ENCODE data around the gene SYTL3. TPM values are rescaled to one million over a fixed set of nuclear protein-coding genes. Genes with fewer than 3 reads are reported as not detected.
"Not testable (repeated sequence)": the region's sequence is repeated elsewhere in the genome, so short reads cannot be mapped to it uniquely, and the experiment has no call there.

The SYTL3 gene
- total RNA-seq, 4 donors from 2014 or later, result 4.8 to 23.1 (median 11.3) TPM

DNA sequence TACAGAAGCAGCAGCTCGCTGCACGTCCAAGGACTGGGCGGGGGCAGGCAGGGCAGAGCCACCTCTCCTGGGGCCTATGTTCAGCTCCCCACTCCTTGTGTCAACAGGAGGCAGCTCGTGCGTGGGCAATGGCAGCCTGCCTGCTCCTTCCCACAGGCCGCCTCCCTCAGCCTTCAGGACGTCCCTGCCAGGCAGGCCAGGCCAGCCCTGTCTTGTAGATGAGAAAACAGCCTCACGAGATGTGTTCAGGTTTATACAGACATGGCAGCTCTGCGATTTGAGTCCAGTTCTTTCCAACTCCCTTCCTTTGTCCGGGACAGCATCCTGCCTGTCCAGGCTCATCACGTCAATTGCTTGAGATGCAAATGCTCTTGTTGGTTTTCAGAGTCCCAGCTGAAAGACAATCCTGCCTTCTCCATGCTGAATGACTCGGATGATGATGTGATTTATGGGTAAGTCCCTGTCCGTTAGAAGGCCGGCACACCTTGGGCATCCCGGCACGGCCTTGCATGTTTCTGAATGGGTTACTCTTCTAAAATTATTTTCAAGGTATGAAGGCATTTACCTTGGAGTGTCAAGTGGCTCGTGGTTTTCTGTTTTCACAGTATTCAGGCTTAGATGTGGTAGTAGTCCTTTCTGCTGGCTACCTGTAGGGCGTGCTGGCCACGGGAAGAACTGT lies 18.8 kb upstream of the SYTL3 start:
- TF ChIP-seq, protein P1, sequence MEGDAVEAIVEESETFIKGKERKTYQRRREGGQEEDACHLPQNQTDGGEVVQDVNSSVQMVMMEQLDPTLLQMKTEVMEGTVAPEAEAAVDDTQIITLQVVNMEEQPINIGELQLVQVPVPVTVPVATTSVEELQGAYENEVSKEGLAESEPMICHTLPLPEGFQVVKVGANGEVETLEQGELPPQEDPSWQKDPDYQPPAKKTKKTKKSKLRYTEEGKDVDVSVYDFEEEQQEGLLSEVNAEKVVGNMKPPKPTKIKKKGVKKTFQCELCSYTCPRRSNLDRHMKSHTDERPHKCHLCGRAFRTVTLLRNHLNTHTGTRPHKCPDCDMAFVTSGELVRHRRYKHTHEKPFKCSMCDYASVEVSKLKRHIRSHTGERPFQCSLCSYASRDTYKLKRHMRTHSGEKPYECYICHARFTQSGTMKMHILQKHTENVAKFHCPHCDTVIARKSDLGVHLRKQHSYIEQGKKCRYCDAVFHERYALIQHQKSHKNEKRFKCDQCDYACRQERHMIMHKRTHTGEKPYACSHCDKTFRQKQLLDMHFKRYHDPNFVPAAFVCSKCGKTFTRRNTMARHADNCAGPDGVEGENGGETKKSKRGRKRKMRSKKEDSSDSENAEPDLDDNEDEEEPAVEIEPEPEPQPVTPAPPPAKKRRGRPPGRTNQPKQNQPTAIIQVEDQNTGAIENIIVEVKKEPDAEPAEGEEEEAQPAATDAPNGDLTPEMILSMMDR (IDR thresholded peaks at IDR 0.05), result no peak
- no peak for TF ChIP-seq POLR2A (IDR thresholded peaks at IDR 0.05)
- H3K9me3 ChIP-seq, result no peaks in the 10 kb centered on the region
- peak overlapping the region in 3 of 4 donors; percentile 61 to 89 (median 80) for H3K27ac ChIP-seq
- peaks cover 0 to 29% (median 0%) of the 10 kb centered on the region in 4 donors for H3K4me1 ChIP-seq
- H3K36me3 ChIP-seq, result peaks cover 0 to 53% (median 0%) of the 10 kb centered on the region in 3 donors
- H3K4me3 ChIP-seq, result peak overlapping the region in 1 of 4 donors; percentile 19
- DNase-seq, result peak in 2 of 3 donors; percentile 68 to 72
- H3K27me3 ChIP-seq, result no peaks in the 10 kb centered on the region

DNA sequence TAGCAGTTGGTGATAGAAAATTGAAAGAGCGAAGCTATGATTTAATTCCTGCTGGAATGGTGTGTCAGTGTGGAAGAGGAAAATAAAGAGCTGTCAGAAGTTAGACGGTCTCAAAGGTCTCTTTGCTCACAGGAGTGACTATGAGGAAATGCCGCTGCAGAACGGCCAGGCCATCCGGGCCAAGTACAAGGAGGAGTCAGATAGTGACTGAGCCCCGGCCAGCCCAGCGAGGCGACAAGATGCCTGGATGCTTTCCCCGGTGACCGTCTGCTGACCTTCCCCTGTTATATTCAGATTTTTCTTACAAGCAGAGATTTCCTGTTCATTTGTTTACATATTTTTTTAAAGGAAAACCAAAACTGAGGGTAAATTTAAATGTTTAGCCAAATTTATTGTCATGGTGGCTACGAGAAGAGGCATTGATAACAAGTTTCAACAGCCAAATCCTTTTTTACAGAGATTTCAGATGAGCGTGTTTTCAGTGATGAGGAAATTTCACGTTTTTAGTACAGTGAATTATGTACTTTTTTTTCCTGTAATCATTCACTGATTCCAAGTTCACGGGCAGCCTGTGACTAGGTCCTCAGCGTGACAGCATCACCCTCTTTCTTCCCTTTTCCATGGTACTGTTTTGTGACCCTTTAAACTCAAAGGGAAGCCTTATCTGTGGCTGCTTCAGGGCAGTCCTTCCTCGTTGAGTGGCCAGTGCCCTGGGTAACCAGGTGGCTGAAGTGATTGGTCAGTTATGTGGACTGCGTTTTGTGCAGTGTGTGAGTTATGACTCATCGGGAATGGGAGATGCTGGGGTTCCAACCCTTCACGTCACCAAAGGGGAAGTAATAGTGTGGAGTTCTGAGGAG lies 17.9 kb upstream of the SYTL3 start:
- H3K27me3 ChIP-seq, result no peaks in the 10 kb centered on the region
- H3K4me3 ChIP-seq, result peak overlapping the region in 1 of 4 donors; percentile 19
- H3K4me1 ChIP-seq, result peaks cover 0 to 29% (median 0%) of the 10 kb centered on the region in 4 donors
- peaks cover 0 to 54% (median 0%) of the 10 kb centered on the region in 3 donors for H3K36me3 ChIP-seq
- TF ChIP-seq POLR2A (IDR thresholded peaks at IDR 0.05), result peak; percentile 22 to 60
- TF ChIP-seq, protein P1 (IDR thresholded peaks at IDR 0.05), result no peak
- DNase-seq, result peak in 2 of 3 donors; percentile 84 to 89
- H3K9me3 ChIP-seq, result no peaks in the 10 kb centered on the region
- peak overlapping the region; percentile 33 to 89 (median 70) for H3K27ac ChIP-seq

DNA sequence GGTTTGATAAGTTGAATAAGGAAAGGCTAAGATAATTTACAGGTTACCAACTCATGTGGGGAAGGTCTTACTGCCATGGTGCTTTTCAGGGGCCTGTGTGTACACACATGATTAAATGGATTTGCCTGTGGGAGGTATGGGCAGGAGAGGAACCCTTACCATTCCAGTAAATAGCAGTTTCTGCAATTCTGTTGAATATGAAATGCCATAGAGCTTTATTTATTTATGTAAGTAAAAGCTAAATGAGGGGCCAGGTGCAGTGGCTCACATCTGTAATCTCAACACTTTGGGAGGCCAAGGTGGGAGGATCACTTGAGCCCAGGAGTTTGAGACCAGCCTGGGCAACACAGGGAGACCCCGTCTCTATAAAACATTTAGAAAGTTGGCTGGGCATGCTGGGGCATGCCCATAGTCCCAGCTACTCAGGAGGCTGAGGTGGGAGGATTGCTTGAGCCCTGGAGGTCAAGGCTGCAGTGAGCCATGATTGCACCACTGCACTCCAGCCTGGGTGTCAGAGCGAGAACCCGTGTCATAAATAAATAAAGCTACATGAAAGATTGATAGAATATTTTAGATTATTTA lies 17.2 kb upstream of the SYTL3 start:
- Histone ChIP-seq H3K4me1 (peaks cover 0 to 29% (median 0%) of the 10 kb centered on the region in 4 donors), H3K27ac (peak overlapping the region; percentile 33 to 89 (median 70)), H3K36me3 (peaks cover 0 to 54% (median 0%) of the 10 kb centered on the region in 3 donors)
- H3K4me3 ChIP-seq, H3K9me3 ChIP-seq, H3K27me3 ChIP-seq: not testable (repeated sequence)
- peak in 1 of 3 donors; percentile 6 for DNase-seq

DNA sequence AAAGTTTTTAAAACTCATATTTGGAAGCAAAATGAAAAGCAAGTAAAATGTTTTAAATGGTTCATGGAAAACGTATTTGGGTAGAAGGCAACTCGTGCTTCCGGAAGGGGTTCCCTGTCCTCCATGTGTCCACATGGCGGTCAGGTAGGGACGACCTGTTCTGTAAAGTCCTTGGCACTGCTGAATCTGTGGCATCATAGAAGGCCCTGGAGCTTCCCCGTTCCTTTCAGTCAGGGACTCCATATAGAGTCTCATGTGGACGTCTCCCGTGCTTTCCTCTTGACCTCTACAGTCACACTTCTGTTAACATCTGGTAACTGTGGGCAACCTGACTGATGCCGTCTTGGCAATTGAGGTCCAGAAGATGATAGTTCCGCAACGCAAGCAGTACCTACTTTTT lies 16.7 kb upstream of the SYTL3 start:
- Histone ChIP-seq H3K27ac (peak overlapping the region in 1 of 4 donors; percentile 61), H3K4me1 (peaks cover 0 to 29% (median 0%) of the 10 kb centered on the region in 4 donors), H3K4me3 (no peak overlapping the region), H3K9me3 (no peaks in the 10 kb centered on the region), H3K27me3 (no peaks in the 10 kb centered on the region), H3K36me3 (peaks cover 0 to 52% (median 0%) of the 10 kb centered on the region in 3 donors)
- DNase-seq, result peak in 2 of 3 donors; percentile 8 to 43
- TF ChIP-seq, protein P1 (IDR thresholded peaks at IDR 0.05), result no peak
- no peak for TF ChIP-seq POLR2A (IDR thresholded peaks at IDR 0.05)

DNA sequence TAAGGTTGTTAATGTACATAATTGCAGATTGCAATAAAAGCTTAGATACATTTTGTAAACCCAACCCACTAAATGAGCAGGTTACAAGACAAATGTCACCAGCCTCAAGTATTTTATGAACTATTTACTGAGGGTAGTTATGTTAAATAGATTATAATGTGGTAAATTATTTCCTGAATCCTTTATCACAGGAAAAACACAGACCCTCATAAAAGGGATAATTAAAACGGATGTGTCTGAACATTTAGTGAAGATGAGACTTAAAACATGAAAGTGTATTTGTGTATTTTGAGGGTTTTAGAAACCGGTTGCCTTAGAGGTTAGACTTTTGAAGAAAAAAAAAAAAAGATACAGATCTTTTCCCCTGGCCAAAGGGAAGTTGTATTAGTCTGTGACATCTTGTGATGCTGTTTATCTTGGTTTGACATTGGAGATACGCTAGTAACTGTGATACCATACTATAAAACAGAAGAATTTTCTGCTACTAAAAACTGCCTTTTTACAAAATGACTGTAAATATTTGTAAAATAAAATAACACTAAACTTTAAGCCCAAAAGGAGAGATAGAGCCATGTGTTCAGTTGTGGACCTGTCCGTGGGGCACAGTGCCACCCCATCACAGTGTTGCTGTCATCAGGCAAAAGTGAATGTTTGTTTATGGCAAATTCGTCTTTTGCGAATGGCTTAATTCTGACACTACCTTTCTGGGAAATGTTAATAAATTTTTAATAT lies 15.0 kb upstream of the SYTL3 start:
- no peak for DNase-seq
- peak overlapping the region in 3 of 4 donors; percentile 18 to 37 (median 34) for H3K27ac ChIP-seq
- no peaks in the 10 kb centered on the region for H3K27me3 ChIP-seq
- H3K4me1 ChIP-seq, result peaks cover 0 to 19% (median 0%) of the 10 kb centered on the region in 4 donors
- TF ChIP-seq POLR2A (IDR thresholded peaks at IDR 0.05), result no peak
- TF ChIP-seq, protein P1 (IDR thresholded peaks at IDR 0.05), result no peak
- peaks cover 0 to 46% (median 0%) of the 10 kb centered on the region in 3 donors for H3K36me3 ChIP-seq
- H3K9me3 ChIP-seq, result no peaks in the 10 kb centered on the region
- H3K4me3 ChIP-seq, result no peak overlapping the region

All from Peyer's patch (tissue), 4 donors.